Caco-2 (cell line): ENCODE data around the gene ARHGEF28. TPM values are rescaled to one million over a fixed set of nuclear protein-coding genes. Genes with fewer than 3 reads are reported as not detected.

Experiments
- BruUV-seq: library from RNA; stranded (reverse); fragments of 400-500 nt; replicated peaks from 2 replicates; lab custom pipeline; 2021; lab: Mats Ljungman, UMichigan
- CTCF ChIA-PET: fragments of 300-600 bp; sonication (Branson Sonifier 250); formaldehyde crosslinking; loops from one replicate; lab custom pipeline; 2022; ENCODE audit warnings: antibody characterized with exemption; lab: Charles Lee
- POLR2A ChIA-PET: fragments of 300-600 bp; sonication (Branson Sonifier 250); formaldehyde crosslinking; loops from one replicate; lab custom pipeline; 2022; ENCODE audit warnings: antibody characterized with exemption; lab: Charles Lee
- DNase-seq, 2 experiments: peaks; one replicate each; pipeline versions ENCODE4 v3.0.0 to v3.0.0-alpha.2; 2020 to 2022
- H3K27me3 ChIP-seq: replicated peaks from 2 replicates; pipeline ENCODE4 v1.6.0; 2011; ENCODE audit warnings: low read length; ENCODE audit not compliant: control insufficient read depth, insufficient read depth
- H3K36me3 ChIP-seq: 2 replicates; pipeline ENCODE4 v1.5.1; 2011; ENCODE audit warnings: low read length; ENCODE audit not compliant: control insufficient read depth, insufficient read depth
- H3K4me1 ChIP-seq: fragments of 250-450 bp; sonication (Bioruptor Pico); 2 replicates; pipeline ENCODE4 v1.5.1; 2020; ENCODE audit warnings: mild to moderate bottlenecking
- H3K4me3 ChIP-seq: 2 replicates; pipeline ENCODE4 v1.5.1; 2011; ENCODE audit warnings: low read depth, mild to moderate bottlenecking, control low read depth, low read length
- H3K9me3 ChIP-seq: fragments of 250-450 bp; sonication (Bioruptor Pico); 2 replicates; pipeline ENCODE4 v1.5.1; 2020; ENCODE audit warnings: mild to moderate bottlenecking, moderate library complexity
- H3K27ac Mint-ChIP-seq: one replicate; pipeline ENCODE4 v1.8.0; 2022; ENCODE audit warnings: mixed read lengths; ENCODE audit not compliant: unreplicated experiment
- H3K27me3 Mint-ChIP-seq: one replicate; pipeline ENCODE4 v1.8.0; 2022; ENCODE audit warnings: mixed read lengths; ENCODE audit not compliant: insufficient read depth, unreplicated experiment
- H3K36me3 Mint-ChIP-seq: one replicate; pipeline ENCODE4 v1.8.0; 2022; ENCODE audit warnings: mild to moderate bottlenecking, mixed read lengths; ENCODE audit not compliant: insufficient read depth, unreplicated experiment
- H3K4me1 Mint-ChIP-seq: one replicate; pipeline ENCODE4 v1.8.0; 2022; ENCODE audit warnings: low read depth, mixed read lengths; ENCODE audit not compliant: unreplicated experiment
- H3K4me3 Mint-ChIP-seq: one replicate; pipeline ENCODE4 v1.8.0; 2022; ENCODE audit warnings: mild to moderate bottlenecking, moderate library complexity, mixed read lengths; ENCODE audit not compliant: unreplicated experiment
- H3K9me3 Mint-ChIP-seq: one replicate; pipeline ENCODE4 v1.8.0; 2022; ENCODE audit warnings: mixed read lengths; ENCODE audit not compliant: unreplicated experiment
- intact Hi-C: fragments of 100-400 bp; cut with micrococcal nuclease; formaldehyde crosslinking; loops from one replicate; pipeline ENCODE4 v1.10.0; 2022; ENCODE audit not compliant: unreplicated experiment
- total RNA-seq: library from RNA; stranded (reverse); gene quantifications from 2 replicates; pipeline ENCODE4 v1.2.3, GENCODE V29; 2022
- TF ChIP-seq, protein P1 (sequence below), 2 experiments: fragments of 200-600 bp in 1 of 2; IDR thresholded peaks; 1 replicate in 1 of 2; 2 replicates in 1 of 2; pipeline versions ENCODE4 v1.5.1 to v1.8.0; 2011 to 2022; ENCODE audit warnings: antibody characterized with exemption in 1 of 2, control low read depth in 1 of 2, inconsistent platforms in 1 of 2, low read depth in 1 of 2, low read length in 1 of 2, mild to moderate bottlenecking in 1 of 2, moderate library complexity in 1 of 2; ENCODE audit not compliant: insufficient read depth in 1 of 2, severe bottlenecking in 1 of 2, unreplicated experiment in 1 of 2

Gene ARHGEF28
- total RNA-seq, 1 experiment from 2014 or later, result 4.6 TPM

DNA sequence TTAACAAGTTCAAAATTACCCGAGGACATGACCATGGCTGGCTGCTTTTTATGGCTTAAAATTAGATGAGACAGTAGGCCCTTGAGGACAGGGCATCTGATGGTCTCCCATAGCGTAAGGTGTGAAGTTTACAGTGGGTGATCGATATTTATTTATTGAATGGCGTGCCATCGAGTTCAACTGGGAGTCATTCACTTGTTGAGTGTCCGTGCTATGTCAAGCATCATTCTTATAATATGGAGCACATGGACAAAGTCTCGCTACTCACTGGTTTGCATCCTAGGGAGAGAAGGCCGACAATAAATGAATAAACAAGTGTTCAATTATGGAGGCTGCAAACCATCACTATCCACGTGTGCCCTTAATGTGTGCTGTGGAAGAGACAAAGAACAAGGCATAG lies 277.2 kb downstream of the ARHGEF28 start:
- Histone ChIP-seq H3K36me3 (no peaks in the 10 kb centered on the region), H3K27me3 (no peaks in the 10 kb centered on the region), H3K4me3 (no peak overlapping the region), H3K4me1 (no peaks in the 10 kb centered on the region), H3K9me3 (no peaks in the 10 kb centered on the region; the same call in 1 of the 2 replicates)
- H3K27me3 Mint-ChIP-seq, result no peaks in the 10 kb centered on the region
- no peaks in the 10 kb centered on the region for H3K9me3 Mint-ChIP-seq
- ChIA-PET POLR2A (no interaction called here), CTCF (no interaction called here)
- TF ChIP-seq, protein P1, sequence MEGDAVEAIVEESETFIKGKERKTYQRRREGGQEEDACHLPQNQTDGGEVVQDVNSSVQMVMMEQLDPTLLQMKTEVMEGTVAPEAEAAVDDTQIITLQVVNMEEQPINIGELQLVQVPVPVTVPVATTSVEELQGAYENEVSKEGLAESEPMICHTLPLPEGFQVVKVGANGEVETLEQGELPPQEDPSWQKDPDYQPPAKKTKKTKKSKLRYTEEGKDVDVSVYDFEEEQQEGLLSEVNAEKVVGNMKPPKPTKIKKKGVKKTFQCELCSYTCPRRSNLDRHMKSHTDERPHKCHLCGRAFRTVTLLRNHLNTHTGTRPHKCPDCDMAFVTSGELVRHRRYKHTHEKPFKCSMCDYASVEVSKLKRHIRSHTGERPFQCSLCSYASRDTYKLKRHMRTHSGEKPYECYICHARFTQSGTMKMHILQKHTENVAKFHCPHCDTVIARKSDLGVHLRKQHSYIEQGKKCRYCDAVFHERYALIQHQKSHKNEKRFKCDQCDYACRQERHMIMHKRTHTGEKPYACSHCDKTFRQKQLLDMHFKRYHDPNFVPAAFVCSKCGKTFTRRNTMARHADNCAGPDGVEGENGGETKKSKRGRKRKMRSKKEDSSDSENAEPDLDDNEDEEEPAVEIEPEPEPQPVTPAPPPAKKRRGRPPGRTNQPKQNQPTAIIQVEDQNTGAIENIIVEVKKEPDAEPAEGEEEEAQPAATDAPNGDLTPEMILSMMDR (IDR thresholded peaks at IDR 0.05; ENCODE audit: insufficient read depth in 1 of 2, low read depth in 1 of 2, low read length in 1 of 2, severe bottlenecking in 1 of 2, unreplicated experiment in 1 of 2), result no peak
- BruUV-seq, result no TSS peak
- no peak overlapping the region for H3K4me3 Mint-ChIP-seq
- H3K36me3 Mint-ChIP-seq, result no peaks in the 10 kb centered on the region
- no peaks in the 10 kb centered on the region for H3K4me1 Mint-ChIP-seq
- H3K27ac Mint-ChIP-seq, result no peak overlapping the region
- no peak for DNase-seq
- intact Hi-C loops, result loop anchor here (5.0 kb wide), 1 partner anchor 134 kb away; no protein-coding TSS in a partner anchor

DNA sequence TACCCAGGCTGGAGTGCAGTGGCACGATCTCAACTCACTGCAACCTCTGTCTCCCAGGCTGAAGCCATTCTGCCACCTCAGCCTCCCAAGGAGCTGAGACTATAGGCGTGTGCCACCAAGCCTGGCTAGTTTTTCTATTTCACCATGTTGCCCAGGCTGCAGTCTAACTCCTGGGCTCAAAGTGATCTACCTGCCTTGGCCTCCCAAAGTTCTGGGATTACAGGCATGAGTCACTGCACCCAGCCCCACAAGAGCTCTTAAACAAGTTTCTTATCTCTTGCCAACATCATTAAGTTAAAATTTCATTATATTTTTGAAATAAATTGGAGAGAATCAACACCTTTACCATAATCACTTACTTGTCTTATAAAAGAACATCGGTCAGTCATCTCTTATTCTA lies 280.3 kb downstream of the ARHGEF28 start:
- POLR2A ChIA-PET, result no interaction called here
- CTCF ChIA-PET, result no interaction called here
- no peak overlapping the region for H3K4me3 ChIP-seq
- no TSS peak for BruUV-seq
- H3K36me3 Mint-ChIP-seq, result no peaks in the 10 kb centered on the region
- H3K9me3 ChIP-seq, result no peaks in the 10 kb centered on the region
- intact Hi-C loops, result no loop called here
- no peaks in the 10 kb centered on the region for H3K9me3 Mint-ChIP-seq
- H3K27me3 ChIP-seq, result no peaks in the 10 kb centered on the region
- TF ChIP-seq, protein P1 (IDR thresholded peaks at IDR 0.05; ENCODE audit: insufficient read depth in 1 of 2, low read depth in 1 of 2, low read length in 1 of 2, severe bottlenecking in 1 of 2, unreplicated experiment in 1 of 2), result no peak
- H3K27me3 Mint-ChIP-seq, result no peaks in the 10 kb centered on the region
- no peak for DNase-seq
- H3K4me1 ChIP-seq, result no peaks in the 10 kb centered on the region
- H3K4me3 Mint-ChIP-seq, result no peak overlapping the region
- H3K27ac Mint-ChIP-seq, result no peak overlapping the region
- no peaks in the 10 kb centered on the region for H3K4me1 Mint-ChIP-seq
- no peaks in the 10 kb centered on the region for H3K36me3 ChIP-seq

DNA sequence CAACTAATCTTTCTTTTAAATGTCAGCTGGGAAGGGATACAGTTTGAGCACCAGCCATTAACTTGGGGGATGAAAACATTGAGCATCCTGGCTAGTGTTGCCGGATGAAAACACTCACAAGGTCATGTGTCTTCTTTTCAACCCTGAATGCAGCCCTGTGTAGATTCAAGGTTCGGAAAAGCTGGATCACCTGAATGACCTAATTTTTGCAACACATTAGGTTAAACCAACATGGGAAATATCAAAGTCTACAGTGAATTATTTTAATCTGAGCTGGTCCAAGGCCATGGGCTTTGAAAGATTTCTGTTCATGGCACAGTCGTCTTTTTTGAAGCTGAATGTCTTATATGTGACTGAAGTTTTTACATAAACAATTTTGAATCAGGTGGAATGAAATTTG lies 281.2 kb downstream of the ARHGEF28 start:
- no peaks in the 10 kb centered on the region for H3K27me3 Mint-ChIP-seq
- TF ChIP-seq, protein P1 (IDR thresholded peaks at IDR 0.05; ENCODE audit: insufficient read depth in 1 of 2, low read depth in 1 of 2, low read length in 1 of 2, severe bottlenecking in 1 of 2, unreplicated experiment in 1 of 2), result no peak
- intact Hi-C loops, result no loop called here
- ChIA-PET CTCF (no interaction called here), POLR2A (no interaction called here)
- no peak for DNase-seq
- Histone ChIP-seq H3K27me3 (no peaks in the 10 kb centered on the region), H3K4me1 (no peaks in the 10 kb centered on the region), H3K9me3 (no peaks in the 10 kb centered on the region), H3K36me3 (no peaks in the 10 kb centered on the region), H3K4me3 (no peak overlapping the region)
- H3K9me3 Mint-ChIP-seq, result no peaks in the 10 kb centered on the region
- no peak overlapping the region for H3K27ac Mint-ChIP-seq
- BruUV-seq, result no TSS peak
- no peak overlapping the region for H3K4me3 Mint-ChIP-seq
- H3K36me3 Mint-ChIP-seq, result no peaks in the 10 kb centered on the region
- H3K4me1 Mint-ChIP-seq, result no peaks in the 10 kb centered on the region
